OCI-M1 (cell line): Measurements from ENCODE around the gene DMTF1.
A peak's percentile ranks its signal among the peaks of the same experiment; 100 is the strongest.
"Not testable (repeated sequence)": the region's sequence is repeated elsewhere in the genome, so short reads cannot be mapped to it uniquely, and the experiment has no call there.

Experiments
- DNase-seq: peaks from one replicate; lab custom pipeline; 2025; lab: John Stamatoyannopoulos, UW

Gene DMTF1

GRCh38 chr7:87199700-87200450 lies 47.6 kb downstream of the DMTF1 start:
- DNase-seq = no peak

GRCh38 chr7:87202208-87202607 lies 50.0 kb downstream of the DMTF1 start:
- DNase-seq = no peak

GRCh38 chr7:87202705-87203104 lies 50.5 kb downstream of the DMTF1 start:
- no peak for DNase-seq

- not testable (repeated sequence) for DNase-seq
These were observed 51.7 kb downstream of the DMTF1 start for GRCh38 chr7:87203929-87204328.

GRCh38 chr7:87204933-87205332 lies 52.7 kb downstream of the DMTF1 start:
- peak; percentile 42 for DNase-seq

- DNase-seq = not testable (repeated sequence)
These were observed 53.4 kb downstream of the DMTF1 start for GRCh38 chr7:87205701-87206100.

- no peak for DNase-seq
These were observed 54.1 kb downstream of the DMTF1 start for GRCh38 chr7:87206361-87206760.

- DNase-seq = no peak
These were observed 57.2 kb downstream of the DMTF1 start for GRCh38 chr7:87209295-87209924.

- DNase-seq = peak; percentile 48
These were observed 58.3 kb downstream of the DMTF1 start for GRCh38 chr7:87210506-87210905.

- peak; percentile 90 for DNase-seq
These were observed 60.2 kb downstream of the DMTF1 start for GRCh38 chr7:87212498-87212897.

- no peak for DNase-seq
These were observed 61.0 kb downstream of the DMTF1 start for GRCh38 chr7:87213252-87213651.

GRCh38 chr7:87213811-87214210 lies 61.6 kb downstream of the DMTF1 start:
- DNase-seq = no peak

GRCh38 chr7:87215046-87215445 lies 62.8 kb downstream of the DMTF1 start:
- no peak for DNase-seq

GRCh38 chr7:87216701-87217508 lies 64.7 kb downstream of the DMTF1 start:
- no peak for DNase-seq

- DNase-seq = no peak
These were observed 65.9 kb downstream of the DMTF1 start for GRCh38 chr7:87217983-87218653.

GRCh38 chr7:87218796-87219544 lies 66.7 kb downstream of the DMTF1 start:
- DNase-seq = peak; percentile 78

GRCh38 chr7:87219545-87220025 lies 67.3 kb downstream of the DMTF1 start, which contains the start of gene TMEM243:
TMEM243 (minus strand) TSS chr7:87219732; CDS start chr7:87219503, 229 bp downstream.
- DNase-seq = peak; percentile 87

GRCh38 chr7:87220026-87220733 lies 67.9 kb downstream of the DMTF1 start:
- peak; percentile 69 for DNase-seq

GRCh38 chr7:87220734-87221215 lies 68.5 kb downstream of the DMTF1 start:
- no peak for DNase-seq

GRCh38 chr7:87223666-87224065 lies 71.4 kb downstream of the DMTF1 start:
- no peak for DNase-seq
